Endothelial cell of umbilical vein (primary cell): Measurements from ENCODE around the gene ZFP36.

ENCODE experiments used
- CTCF ChIP-seq, 2 donors: IDR thresholded peaks; 1 replicate in 1 of 2; 2 replicates in 1 of 2; pipeline ENCODE4 v1.5.1; 2011; ENCODE audit warnings: low read length in 2 of 2, mild to moderate bottlenecking in 2 of 2, moderate library complexity in 2 of 2, control low read depth in 1 of 2, inconsistent platforms in 1 of 2, low read depth in 1 of 2; ENCODE audit not compliant: insufficient read depth in 1 of 2; ENCODE audit errors: extremely low read depth in 1 of 2
- EZH2 ChIP-seq: IDR thresholded peaks from 2 replicates; pipeline ENCODE4 v1.6.1; 2012; ENCODE audit warnings: borderline replicate concordance, low read depth, mild to moderate bottlenecking, moderate library complexity, low read length, inconsistent platforms; ENCODE audit not compliant: severe bottlenecking
- FOS ChIP-seq: IDR thresholded peaks from 2 replicates; pipeline ENCODE4 v1.6.1; 2011; ENCODE audit warnings: mild to moderate bottlenecking, low read length, moderate library complexity, borderline replicate concordance; ENCODE audit not compliant: insufficient read depth
- GATA2 ChIP-seq: IDR thresholded peaks from 2 replicates; pipeline ENCODE4 v1.7.0; 2011; ENCODE audit warnings: low read depth, mild to moderate bottlenecking, moderate library complexity, mixed read lengths, low read length; ENCODE audit not compliant: insufficient read length, insufficient read depth
- JUN ChIP-seq: IDR thresholded peaks from 2 replicates; pipeline ENCODE4 v1.6.1; 2011; ENCODE audit warnings: borderline replicate concordance, low read depth; ENCODE audit not compliant: insufficient read length, insufficient read depth
- MYC ChIP-seq: IDR thresholded peaks from one replicate; pipeline ENCODE4 v1.6.1; 2011; ENCODE audit warnings: mild to moderate bottlenecking, low read depth, low read length
- POLR2A ChIP-seq: IDR thresholded peaks from 2 replicates; pipeline ENCODE4 v1.6.1; 2012; ENCODE audit warnings: low read depth, mild to moderate bottlenecking, control low read depth, low read length
- POLR2AphosphoS5 ChIP-seq: IDR thresholded peaks from 2 replicates; pipeline ENCODE4 v1.6.1; 2012; ENCODE audit warnings: low read depth, mild to moderate bottlenecking, control low read depth, low read length, moderate library complexity; ENCODE audit not compliant: insufficient read depth
- TF ChIP-seq, protein P1 (sequence below): IDR thresholded peaks from 2 replicates; pipeline ENCODE4 v1.6.1; 2011; ENCODE audit not compliant: insufficient read depth, insufficient read length

- TF ChIP-seq POLR2AphosphoS5: no peak
- TF ChIP-seq CTCF (IDR thresholded peaks at IDR 0.05; ENCODE audit: extremely low read depth in 1 of 2, insufficient read depth in 1 of 2, low read depth in 1 of 2, low read length in 2 of 2): no peak
- no peak for TF ChIP-seq POLR2A
- no peak for TF ChIP-seq EZH2
- no peak for TF ChIP-seq JUN
- TF ChIP-seq, protein P1, sequence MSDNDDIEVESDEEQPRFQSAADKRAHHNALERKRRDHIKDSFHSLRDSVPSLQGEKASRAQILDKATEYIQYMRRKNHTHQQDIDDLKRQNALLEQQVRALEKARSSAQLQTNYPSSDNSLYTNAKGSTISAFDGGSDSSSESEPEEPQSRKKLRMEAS: no peak
- TF ChIP-seq MYC: no peak
- no peak for TF ChIP-seq GATA2
- no peak for TF ChIP-seq FOS
Observed at GRCh38 chr19:39428283-39429112, 21.9 kb downstream of the ZFP36 start.
